Activated naive CD8-positive, alpha-beta T cell treated with anti-CD3 and anti-CD28 coated beads for 36 hours (primary cell): ENCODE results near the gene ABCC1. TPM values are rescaled to one million over a fixed set of nuclear protein-coding genes. Genes with fewer than 3 reads are reported as not detected.
"Not testable (repeated sequence)": the region's sequence is repeated elsewhere in the genome, so short reads cannot be mapped to it uniquely, and the experiment has no call there.

Experiments used
- DNase-seq: peaks from one replicate; pipeline ENCODE4 v3.0.0; 2021
- H3K27ac Mint-ChIP-seq: one replicate; pipeline ENCODE4 v1.8.0; 2022; ENCODE audit warnings: mild to moderate bottlenecking, moderate library complexity, mixed read lengths
- H3K27me3 Mint-ChIP-seq: one replicate; pipeline ENCODE4 v1.8.0; 2022; ENCODE audit warnings: mild to moderate bottlenecking, mixed read lengths
- H3K36me3 Mint-ChIP-seq: one replicate; pipeline ENCODE4 v1.8.0; 2021; ENCODE audit warnings: mild to moderate bottlenecking, mixed read lengths
- H3K4me1 Mint-ChIP-seq: one replicate; pipeline ENCODE4 v1.8.0; 2021; ENCODE audit warnings: mixed read lengths
- H3K4me3 Mint-ChIP-seq: one replicate; pipeline ENCODE4 v1.8.0; 2022; ENCODE audit warnings: mild to moderate bottlenecking, moderate library complexity, mixed read lengths
- H3K9me3 Mint-ChIP-seq: one replicate; pipeline ENCODE4 v1.8.0; 2022; ENCODE audit warnings: mixed read lengths
- total RNA-seq, 2 experiments: library from RNA; stranded (reverse); gene quantifications; one replicate each; pipeline ENCODE4 v1.2.3, GENCODE V29; 2021

ABCC1 gene
- total RNA-seq, 2 experiments from 2014 or later = 57.0 to 61.9 TPM

DNA sequence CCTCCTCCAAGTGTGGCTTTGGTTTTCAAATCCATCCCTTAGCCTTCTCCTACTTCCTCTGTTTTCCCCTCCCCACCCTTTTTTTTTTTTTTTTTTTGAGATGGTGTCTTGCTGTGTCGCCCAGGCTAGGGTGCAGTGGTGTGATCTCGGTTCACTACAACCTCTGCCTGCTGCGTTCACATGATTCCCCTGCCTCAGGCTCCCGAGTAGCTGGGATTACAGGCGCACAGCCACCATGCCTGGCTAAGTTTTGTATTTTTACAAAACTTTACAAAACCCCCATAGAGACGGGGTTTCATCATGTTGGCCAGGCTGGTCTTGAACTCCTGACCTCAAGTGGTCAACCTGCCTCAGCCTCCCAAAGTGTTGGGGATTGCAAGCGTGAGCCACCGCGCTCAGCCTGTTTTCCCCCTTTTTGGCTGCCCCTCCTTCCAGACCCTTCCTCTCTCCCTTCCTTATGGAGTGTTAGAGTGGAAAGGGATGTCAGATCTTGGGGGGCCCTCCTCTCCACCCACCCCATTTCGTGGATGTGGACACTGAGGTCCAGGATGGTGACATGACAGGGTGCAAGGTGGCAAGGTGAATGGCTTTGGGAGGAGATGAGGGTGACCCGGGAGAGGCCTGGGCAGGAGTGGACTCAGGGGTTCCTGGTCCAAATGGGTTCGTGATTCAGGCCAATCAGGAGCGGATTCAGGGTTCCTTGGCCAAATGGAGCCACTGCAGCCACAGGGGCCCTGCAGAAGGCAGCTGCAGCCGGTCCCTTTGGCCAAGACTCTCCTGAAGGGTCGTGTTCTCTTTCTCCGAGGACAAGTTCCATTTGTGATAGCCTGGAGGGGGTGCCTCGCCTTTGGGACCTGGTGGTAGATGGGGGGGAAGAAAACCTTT, 4.8 kb downstream of the ABCC1 start:
- H3K36me3 Mint-ChIP-seq = peaks cover 62% of the 10 kb centered on the region
- peaks cover 2% of the 10 kb centered on the region for H3K9me3 Mint-ChIP-seq
- H3K4me1 Mint-ChIP-seq = peaks cover 60% of the 10 kb centered on the region
- no peak overlapping the region for H3K27ac Mint-ChIP-seq
- no peak overlapping the region for H3K4me3 Mint-ChIP-seq
- no peak for DNase-seq
- no peaks in the 10 kb centered on the region for H3K27me3 Mint-ChIP-seq

DNA sequence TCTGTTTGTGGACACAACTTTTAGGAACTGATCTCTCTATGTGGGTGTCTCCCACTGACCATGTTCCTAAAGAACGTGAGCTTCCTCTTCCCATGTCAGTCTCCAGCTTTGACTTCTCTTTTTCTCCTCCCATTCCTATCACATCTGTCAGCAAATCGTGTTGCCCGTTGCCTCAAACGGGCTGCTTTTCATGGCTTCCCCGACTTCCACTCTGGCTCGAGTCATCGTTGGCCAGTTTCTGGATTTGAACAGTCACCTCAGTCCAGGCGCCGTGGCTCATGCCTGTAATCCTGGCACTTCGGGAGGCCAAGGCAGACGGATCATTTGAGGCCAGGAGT, 5.4 kb downstream of the ABCC1 start:
- Mint-ChIP-seq H3K27ac (peak overlapping the region; percentile 54), H3K36me3 (peaks cover 67% of the 10 kb centered on the region), H3K4me3 (no peak overlapping the region), H3K9me3 (peaks cover 2% of the 10 kb centered on the region), H3K4me1 (peaks cover 66% of the 10 kb centered on the region), H3K27me3 (no peaks in the 10 kb centered on the region)
- no peak for DNase-seq

DNA sequence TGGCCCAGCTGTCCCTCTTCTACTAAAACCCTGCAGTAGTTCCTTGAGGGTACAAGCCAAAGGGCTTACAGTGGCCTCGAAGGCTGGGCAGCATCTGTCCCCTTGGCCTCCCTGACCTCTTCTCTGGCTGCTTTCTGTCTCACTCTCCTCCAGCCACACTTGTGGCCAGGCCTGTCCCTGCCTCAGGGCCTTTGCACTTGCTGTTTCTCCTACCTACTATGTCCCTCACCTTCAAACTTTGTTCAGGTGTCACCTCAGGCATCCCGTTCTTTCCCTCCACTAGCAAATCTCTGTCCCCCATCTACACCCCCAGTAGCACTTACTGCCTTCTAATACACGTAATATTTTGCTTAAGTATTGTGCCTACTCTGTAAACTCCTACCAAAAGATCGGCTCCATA, 6.0 kb downstream of the ABCC1 start:
- Mint-ChIP-seq H3K27ac (peak overlapping the region; percentile 74), H3K4me1 (peaks cover 72% of the 10 kb centered on the region), H3K4me3 (peak overlapping the region; percentile 7), H3K27me3 (no peaks in the 10 kb centered on the region), H3K9me3 (peaks cover 2% of the 10 kb centered on the region), H3K36me3 (peaks cover 73% of the 10 kb centered on the region)
- DNase-seq = no peak

DNA sequence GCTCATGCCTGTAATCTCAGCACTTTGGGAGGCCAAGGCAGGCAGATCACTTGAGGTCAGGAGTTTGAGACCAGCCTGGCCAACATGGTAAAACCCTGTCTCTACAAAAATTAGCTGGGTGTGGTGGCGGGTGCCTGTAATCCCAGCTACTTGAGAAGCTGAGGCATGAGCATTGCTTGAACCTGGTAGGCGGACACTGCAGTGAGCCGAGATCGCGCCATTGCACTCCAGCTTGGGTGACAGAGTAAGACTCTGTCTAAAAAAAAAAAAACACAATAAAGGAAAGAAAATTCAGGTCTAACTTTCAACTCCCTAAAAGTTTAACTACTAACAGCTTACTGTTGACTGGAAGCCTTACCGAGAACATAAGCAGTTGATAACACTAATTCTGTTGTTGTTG, 6.7 kb downstream of the ABCC1 start:
- peaks cover 75% of the 10 kb centered on the region for H3K36me3 Mint-ChIP-seq
- DNase-seq, H3K27me3 Mint-ChIP-seq, H3K9me3 Mint-ChIP-seq: not testable (repeated sequence)
- H3K4me1 Mint-ChIP-seq = peaks cover 76% of the 10 kb centered on the region
- H3K27ac Mint-ChIP-seq = peak overlapping the region; percentile 74
- H3K4me3 Mint-ChIP-seq = peak overlapping the region; percentile 22

DNA sequence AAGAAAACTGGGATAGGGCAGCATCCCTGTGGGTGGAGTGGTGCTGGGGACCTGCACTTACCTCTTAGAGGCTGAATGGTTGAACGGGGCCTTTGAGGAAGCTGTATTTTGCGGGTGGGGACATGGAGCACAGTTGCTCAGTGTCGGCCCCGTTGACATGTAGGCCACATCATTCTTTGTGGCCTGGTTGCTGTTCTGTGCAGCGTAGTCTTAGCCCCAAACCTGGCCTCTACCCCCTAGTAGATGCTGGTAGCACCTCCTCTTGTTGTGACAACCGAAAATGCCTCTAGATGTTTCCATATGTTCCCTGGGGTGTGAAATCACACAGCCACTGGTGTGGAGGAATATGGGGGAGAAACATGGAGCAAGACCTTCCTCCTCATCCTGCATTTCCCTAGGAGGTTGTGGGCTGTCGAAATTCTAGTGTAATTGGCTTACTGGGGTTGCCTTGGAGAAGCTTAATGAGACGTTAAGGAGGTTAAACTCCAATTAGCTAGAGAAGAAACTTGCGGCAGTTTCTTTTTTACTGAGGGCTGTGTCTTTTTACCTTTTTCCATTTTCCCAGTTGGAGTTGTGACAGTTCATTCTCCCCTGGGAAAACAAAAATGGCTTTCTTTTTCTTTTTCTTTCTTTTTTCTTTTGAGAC, 9.4 kb downstream of the ABCC1 start:
- Mint-ChIP-seq H3K4me1 (peaks cover 74% of the 10 kb centered on the region), H3K36me3 (peaks cover 74% of the 10 kb centered on the region), H3K9me3 (peaks cover 16% of the 10 kb centered on the region), H3K27me3 (no peaks in the 10 kb centered on the region), H3K4me3 (no peak overlapping the region), H3K27ac (peak overlapping the region; percentile 98)
- no peak for DNase-seq

DNA sequence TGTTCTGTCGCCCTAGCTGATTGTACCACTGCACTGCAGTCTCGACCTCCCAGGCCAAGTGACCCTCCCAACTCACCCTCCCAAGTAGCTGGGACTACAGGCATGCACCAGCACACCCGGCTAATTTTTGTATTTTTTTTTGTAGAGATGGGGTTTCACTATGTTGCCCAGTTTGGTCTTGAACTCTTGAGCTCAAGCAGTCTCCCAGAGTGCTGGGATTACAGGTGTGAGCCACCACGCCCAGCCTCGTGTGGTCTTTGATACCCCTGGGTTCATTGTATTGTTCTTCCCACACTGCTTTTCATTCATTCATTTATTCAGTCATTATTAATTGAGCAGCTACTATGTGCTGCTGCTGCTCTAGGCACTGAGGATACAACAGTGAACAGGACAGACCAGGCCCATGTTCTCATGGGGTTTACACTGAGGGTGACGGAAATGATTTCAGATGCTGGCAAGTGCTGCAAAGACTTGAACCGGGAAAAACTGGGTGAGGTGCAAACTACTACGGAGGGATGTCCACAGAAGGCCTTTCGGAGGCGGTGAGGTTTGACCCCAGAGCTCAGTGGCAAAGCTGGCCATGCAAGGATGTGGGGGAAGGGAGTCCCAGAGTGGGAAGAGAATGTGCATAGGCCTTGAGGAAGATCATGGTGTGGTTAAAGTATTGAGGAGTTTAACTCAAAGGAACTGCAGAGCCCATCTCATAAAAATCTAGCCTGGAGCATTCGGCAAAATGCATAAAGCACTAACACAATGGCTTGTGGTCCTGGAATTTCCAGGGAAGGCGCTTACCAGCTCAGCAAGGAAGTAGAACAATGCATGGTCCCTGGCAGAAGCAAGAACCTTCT, 10.9 kb downstream of the ABCC1 start:
- Mint-ChIP-seq H3K36me3 (peaks cover 77% of the 10 kb centered on the region), H3K4me3 (peak overlapping the region; percentile 75), H3K27ac (peak overlapping the region; percentile 98), H3K27me3 (no peaks in the 10 kb centered on the region), H3K4me1 (peaks cover 73% of the 10 kb centered on the region), H3K9me3 (peaks cover 18% of the 10 kb centered on the region)
- no peak for DNase-seq

DNA sequence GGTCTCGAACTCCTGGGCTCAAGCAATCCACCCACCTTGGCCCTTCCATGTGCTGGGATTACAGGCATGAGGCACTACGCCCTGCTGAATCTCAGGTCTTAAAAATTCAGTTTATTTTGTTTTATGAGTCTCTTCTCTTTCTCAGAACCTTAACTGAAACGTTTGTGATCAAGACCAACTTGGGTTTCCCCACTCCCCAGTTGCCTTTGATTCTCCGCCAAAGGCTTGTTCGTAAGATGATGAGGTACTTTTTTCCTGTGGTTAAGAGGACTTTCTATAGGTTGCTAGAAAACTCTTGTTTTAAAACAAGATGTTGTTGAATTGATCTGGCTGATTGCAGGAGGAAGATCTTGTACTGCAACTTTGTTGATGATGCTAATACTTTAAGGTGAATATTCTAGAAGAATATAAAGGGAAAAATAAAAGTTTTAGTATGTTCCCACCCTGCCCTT, 11.7 kb downstream of the ABCC1 start:
- peaks cover 75% of the 10 kb centered on the region for H3K36me3 Mint-ChIP-seq
- peaks cover 72% of the 10 kb centered on the region for H3K4me1 Mint-ChIP-seq
- peaks cover 16% of the 10 kb centered on the region for H3K9me3 Mint-ChIP-seq

DNA sequence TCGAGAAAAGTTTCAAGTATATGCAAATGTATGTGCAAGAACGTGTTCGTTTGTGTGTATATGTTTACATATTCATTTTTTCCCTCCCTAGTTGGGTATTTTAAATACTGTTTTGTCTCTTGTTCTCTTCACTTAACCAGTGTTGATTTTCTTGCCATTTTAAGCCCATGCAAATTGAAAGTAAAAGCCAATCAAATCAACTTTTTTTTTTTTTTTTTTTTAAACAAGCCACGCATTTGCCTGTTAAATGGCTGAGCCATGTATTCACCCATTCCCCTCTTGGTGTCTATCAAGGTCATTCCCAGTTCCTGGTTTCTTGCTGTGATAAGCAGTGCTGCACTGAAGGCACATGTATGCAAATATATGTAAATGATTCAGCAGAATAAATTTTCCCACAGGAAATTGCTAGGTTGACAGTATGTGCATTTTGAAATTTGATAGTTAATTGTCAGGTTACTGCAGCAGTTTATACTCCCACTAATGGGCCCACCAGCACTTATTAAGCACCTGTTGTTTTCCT, 12.2 kb downstream of the ABCC1 start:
- H3K27me3 Mint-ChIP-seq = no peaks in the 10 kb centered on the region
- no peak for DNase-seq
- peaks cover 16% of the 10 kb centered on the region for H3K9me3 Mint-ChIP-seq
- peak overlapping the region; percentile 98 for H3K27ac Mint-ChIP-seq
- peaks cover 69% of the 10 kb centered on the region for H3K4me1 Mint-ChIP-seq
- H3K4me3 Mint-ChIP-seq = peak overlapping the region; percentile 75
- H3K36me3 Mint-ChIP-seq = peaks cover 72% of the 10 kb centered on the region

More for the DNA sequence above, 11.7 kb downstream of the ABCC1 start:
- Mint-ChIP-seq H3K4me3 (peak overlapping the region; percentile 75), H3K27ac (peak overlapping the region; percentile 98), H3K27me3 (no peaks in the 10 kb centered on the region)
- peak; percentile 75 for DNase-seq

DNA sequence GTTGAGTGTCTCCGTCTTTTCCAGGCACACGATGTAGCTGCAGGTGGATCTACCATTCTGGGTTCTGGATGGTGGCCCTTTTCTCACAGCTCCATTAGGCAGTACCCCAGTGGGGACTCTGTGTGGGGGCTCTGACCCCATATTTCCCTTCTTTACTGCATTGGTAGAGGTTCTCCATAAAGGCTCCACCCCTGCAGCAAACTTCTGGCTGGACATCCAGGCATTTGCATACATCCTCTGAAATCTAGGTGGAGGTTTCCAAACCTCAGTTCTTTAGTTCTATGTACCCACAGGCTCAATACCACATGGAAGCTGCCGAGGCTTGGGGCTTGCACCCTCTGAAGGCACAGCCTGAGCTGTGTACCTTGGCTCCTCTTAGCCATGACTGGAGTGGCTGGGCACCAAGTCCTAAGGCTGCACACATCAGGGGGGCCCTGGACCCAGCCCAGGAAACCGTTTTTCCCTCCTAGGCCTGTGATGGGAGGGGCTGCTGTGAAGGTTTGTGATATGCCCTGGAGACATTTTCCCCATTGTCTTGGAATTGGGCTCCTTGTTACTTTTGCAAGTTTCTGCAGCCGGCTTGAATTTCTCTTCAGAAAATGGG, 14.0 kb downstream of the ABCC1 start:
- peak overlapping the region; percentile 98 for H3K27ac Mint-ChIP-seq
- peaks cover 69% of the 10 kb centered on the region for H3K4me1 Mint-ChIP-seq
- DNase-seq = no peak
- H3K36me3 Mint-ChIP-seq = peaks cover 67% of the 10 kb centered on the region
- peaks cover 16% of the 10 kb centered on the region for H3K9me3 Mint-ChIP-seq
- no peaks in the 10 kb centered on the region for H3K27me3 Mint-ChIP-seq
- H3K4me3 Mint-ChIP-seq = no peak overlapping the region

DNA sequence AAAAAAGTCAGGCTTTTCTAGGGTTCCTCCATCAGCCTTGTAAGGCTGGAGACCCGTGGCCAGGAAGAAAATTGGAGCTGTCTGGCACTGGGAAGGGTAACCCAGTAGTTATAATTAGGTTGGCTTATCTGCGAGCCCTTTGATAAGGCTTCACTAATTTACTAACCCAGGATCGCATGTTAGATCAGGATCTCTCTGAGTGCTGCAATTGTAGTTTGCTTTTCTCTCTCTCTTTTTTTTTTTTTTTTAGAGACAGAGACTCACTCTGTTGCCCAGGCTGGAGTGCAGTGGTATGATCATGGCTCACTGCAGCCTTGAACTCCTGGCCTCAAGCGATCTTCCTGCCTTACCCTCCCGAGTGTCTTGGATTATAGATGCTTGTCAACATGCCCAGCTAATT, 17.0 kb downstream of the ABCC1 start:
- Mint-ChIP-seq H3K36me3 (peaks cover 70% of the 10 kb centered on the region), H3K27me3 (no peaks in the 10 kb centered on the region), H3K27ac (peak overlapping the region; percentile 20), H3K4me1 (peaks cover 44% of the 10 kb centered on the region), H3K9me3 (peaks cover 23% of the 10 kb centered on the region), H3K4me3 (no peak overlapping the region)
- DNase-seq = no peak

DNA sequence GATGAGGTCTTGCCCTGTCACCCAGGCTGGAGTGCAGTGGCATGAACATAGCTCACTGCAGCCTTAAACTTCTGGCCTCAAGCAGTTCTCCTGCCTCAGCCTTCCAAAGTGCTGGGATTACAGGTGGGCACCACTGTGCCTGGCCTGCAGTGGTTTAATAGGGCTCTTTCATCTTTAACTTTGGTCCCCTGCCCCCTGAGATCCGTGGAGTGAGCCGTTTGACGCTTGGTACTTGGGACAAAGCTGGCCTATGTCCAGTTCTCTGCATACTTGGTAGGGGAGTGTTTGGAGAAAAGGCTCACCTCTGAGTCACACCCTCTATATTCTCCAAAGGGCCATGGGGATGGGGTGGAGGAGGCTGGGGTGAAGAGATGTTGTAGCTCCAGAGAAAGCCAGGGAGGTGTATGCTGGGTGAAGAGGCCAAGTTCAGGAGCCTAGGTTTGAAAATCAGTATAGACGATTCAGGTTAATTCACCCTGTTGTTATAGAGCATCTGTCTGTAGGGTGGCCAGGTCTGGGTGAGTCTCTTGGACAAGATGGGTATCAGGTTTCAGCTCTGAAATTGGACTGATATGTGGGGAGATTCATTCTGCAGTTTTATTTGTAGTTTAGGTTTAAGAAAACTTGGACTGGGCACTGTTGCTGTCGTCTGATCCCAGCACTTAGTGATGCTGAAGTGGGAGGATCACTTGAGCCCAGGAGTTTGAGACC, 17.6 kb downstream of the ABCC1 start:
- DNase-seq = no peak
- Mint-ChIP-seq H3K27ac (peak overlapping the region; percentile 20), H3K4me1 (peaks cover 38% of the 10 kb centered on the region), H3K36me3 (peaks cover 72% of the 10 kb centered on the region), H3K27me3 (no peaks in the 10 kb centered on the region), H3K4me3 (no peak overlapping the region), H3K9me3 (peaks cover 27% of the 10 kb centered on the region)

DNA sequence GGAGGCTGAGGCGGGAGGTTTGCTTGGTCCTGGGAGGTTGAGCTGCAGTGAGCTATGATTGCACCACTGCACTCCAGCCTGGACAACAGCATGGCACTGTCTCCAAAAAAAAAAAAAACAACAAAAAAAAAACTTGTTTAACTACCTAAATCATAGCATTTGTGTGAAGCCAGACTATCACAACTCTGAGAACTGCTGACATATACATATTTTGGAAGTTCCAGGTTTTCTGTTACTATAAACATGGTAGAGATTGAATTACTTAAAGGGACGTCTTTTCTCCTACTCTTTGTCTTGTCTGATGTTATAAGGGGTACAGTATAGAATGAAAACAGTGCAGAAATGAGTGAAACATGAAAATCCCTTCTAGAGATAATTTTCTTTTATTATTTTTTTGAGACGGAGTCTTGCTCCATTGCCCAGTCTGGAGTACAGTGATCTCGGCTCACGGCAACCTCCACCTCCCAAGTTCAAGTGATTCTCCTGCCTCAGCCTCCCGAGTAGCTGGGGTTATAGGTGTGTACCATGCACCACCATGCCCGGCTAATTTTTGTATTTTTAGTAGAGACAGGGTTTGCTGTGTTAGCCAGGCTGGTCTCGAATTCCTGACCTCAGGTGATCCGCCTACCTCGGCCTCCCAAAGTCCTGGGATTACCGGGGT, 18.4 kb downstream of the ABCC1 start:
- Mint-ChIP-seq H3K4me1 (peaks cover 31% of the 10 kb centered on the region), H3K36me3 (peaks cover 71% of the 10 kb centered on the region), H3K27ac (no peak overlapping the region), H3K9me3 (peaks cover 26% of the 10 kb centered on the region), H3K27me3 (no peaks in the 10 kb centered on the region), H3K4me3 (no peak overlapping the region)
- no peak for DNase-seq

DNA sequence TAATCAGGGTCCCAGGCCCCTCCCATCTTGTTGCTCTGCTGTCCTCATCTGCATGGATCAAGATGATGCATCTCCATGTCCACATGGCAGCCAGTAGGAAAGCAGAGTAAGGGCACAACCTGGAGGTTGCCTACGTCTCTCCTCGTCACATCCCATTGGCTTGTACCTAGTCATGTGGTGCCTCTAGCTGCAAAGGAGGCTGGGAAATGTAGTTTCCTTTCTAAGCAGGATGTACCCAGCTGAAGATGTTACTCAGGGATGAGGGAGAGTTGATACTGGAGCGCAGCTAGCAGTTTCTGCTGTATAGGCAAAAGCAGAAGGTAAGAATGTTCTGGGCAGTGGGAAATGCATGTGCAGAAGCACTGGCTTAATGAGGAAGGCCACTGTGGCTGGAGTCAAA, 20.8 kb downstream of the ABCC1 start:
- peaks cover 65% of the 10 kb centered on the region for H3K36me3 Mint-ChIP-seq
- H3K27ac Mint-ChIP-seq = no peak overlapping the region
- peaks cover 34% of the 10 kb centered on the region for H3K4me1 Mint-ChIP-seq

More for the DNA sequence above, 20.8 kb downstream of the ABCC1 start:
- no peak for DNase-seq
- Mint-ChIP-seq H3K9me3 (peaks cover 19% of the 10 kb centered on the region), H3K27me3 (no peaks in the 10 kb centered on the region), H3K4me3 (no peak overlapping the region)
